Measurements from ENCODE around the gene ERCC3.

The ERCC3 gene

GRCh38 chr2:127293748-127294562 is at the start of gene ERCC3:
TSS of gene ERCC3 (minus strand) at chr2:127294144. CDS start at chr2:127294081, 63 bp downstream.
- no peak for TF ChIP-seq CTCF (IDR thresholded peaks at IDR 0.05; ENCODE audit: insufficient read depth, low read length, poor library complexity, severe bottlenecking)
- peak; percentile 85 for DNase-seq (ENCODE audit: extremely low read depth, insufficient read length)
- Histone ChIP-seq H3K36me3 (ENCODE audit: control insufficient read depth, insufficient read depth, low read length) (peaks cover 14% of the 10 kb centered on the region), H3K4me3 (replicated peaks; ENCODE audit: low read depth, low read length) (peak within 1 kb of the TSS; percentile 96), H3K27me3 (replicated peaks; ENCODE audit: control insufficient read depth, insufficient read depth, low read length) (no peaks in the 10 kb centered on the region)

GRCh38 chr2:127343277-127343676 is 49.3 kb upstream of the ERCC3 start:
- Histone ChIP-seq H3K36me3 (ENCODE audit: control insufficient read depth, insufficient read depth, low read length) (no peaks in the 10 kb centered on the region; the same call in 1 of the 2 replicates), H3K27me3 (replicated peaks; ENCODE audit: control insufficient read depth, insufficient read depth, low read length) (no peaks in the 10 kb centered on the region), H3K4me3 (replicated peaks; ENCODE audit: low read depth, low read length) (no peak overlapping the region)
- no peak for TF ChIP-seq CTCF (IDR thresholded peaks at IDR 0.05; ENCODE audit: insufficient read depth, low read length, poor library complexity, severe bottlenecking)
- DNase-seq (ENCODE audit: extremely low read depth, insufficient read length), result no peak

DNA sequence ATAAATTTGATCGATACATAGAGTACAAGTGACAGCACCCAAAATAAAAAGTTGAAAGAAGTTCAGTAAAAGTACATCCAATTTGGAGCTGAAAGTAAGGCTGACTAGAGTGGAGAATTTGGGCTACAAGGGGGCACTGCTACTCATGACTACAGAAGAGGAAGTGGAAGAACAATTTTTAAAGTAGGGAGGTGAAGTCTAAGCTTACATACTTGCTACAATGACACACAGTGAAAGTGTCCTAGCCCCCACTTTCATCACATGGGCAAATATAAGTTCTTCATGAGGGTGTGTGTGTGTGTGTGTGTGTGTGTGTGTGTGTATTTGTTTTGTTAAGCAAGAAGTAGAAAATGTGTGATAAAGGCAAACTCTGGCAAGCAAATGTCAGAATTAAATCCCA is 48.2 kb upstream of the ERCC3 start:
- peak; percentile 56 for DNase-seq (ENCODE audit: extremely low read depth, insufficient read length)
- H3K27me3 ChIP-seq (replicated peaks; ENCODE audit: control insufficient read depth, insufficient read depth, low read length), result no peaks in the 10 kb centered on the region
- H3K36me3 ChIP-seq (ENCODE audit: control insufficient read depth, insufficient read depth, low read length), result no peaks in the 10 kb centered on the region; the same call in 1 of the 2 replicates
- TF ChIP-seq CTCF (IDR thresholded peaks at IDR 0.05; ENCODE audit: insufficient read depth, low read length, poor library complexity, severe bottlenecking), result no peak
- H3K4me3 ChIP-seq (replicated peaks; ENCODE audit: low read depth, low read length), result no peak overlapping the region

DNA sequence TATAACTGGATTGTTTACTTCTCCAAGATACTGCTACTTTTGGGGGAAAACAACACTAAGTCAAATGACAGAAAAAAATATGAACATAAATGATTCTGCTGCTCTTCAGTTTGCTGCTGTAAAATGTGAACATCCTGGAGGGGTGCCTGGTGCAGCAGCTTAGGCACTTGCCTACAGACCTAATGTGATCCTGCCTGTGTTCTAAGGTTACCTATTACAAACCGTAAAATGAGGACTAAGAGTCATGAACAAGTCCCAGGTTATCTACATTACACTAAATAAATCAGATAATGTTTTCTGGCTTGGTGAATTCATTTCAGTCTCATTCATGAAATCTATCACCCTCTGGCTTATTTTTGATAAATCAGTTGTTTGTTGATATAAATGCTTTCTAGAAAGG is 38.4 kb upstream of the ERCC3 start:
- TF ChIP-seq CTCF (IDR thresholded peaks at IDR 0.05; ENCODE audit: insufficient read depth, low read length, poor library complexity, severe bottlenecking), result no peak
- Histone ChIP-seq H3K36me3 (ENCODE audit: control insufficient read depth, insufficient read depth, low read length) (no peaks in the 10 kb centered on the region), H3K4me3 (replicated peaks; ENCODE audit: low read depth, low read length) (no peak overlapping the region), H3K27me3 (replicated peaks; ENCODE audit: control insufficient read depth, insufficient read depth, low read length) (no peaks in the 10 kb centered on the region)
- no peak for DNase-seq (ENCODE audit: extremely low read depth, insufficient read length)

GRCh38 chr2:127330753-127331152 is 36.8 kb upstream of the ERCC3 start:
- Histone ChIP-seq H3K27me3 (replicated peaks; ENCODE audit: control insufficient read depth, insufficient read depth, low read length) (no peaks in the 10 kb centered on the region), H3K36me3 (ENCODE audit: control insufficient read depth, insufficient read depth, low read length) (no peaks in the 10 kb centered on the region), H3K4me3 (replicated peaks; ENCODE audit: low read depth, low read length) (no peak overlapping the region)
- no peak for DNase-seq (ENCODE audit: extremely low read depth, insufficient read length)
- TF ChIP-seq CTCF (IDR thresholded peaks at IDR 0.05; ENCODE audit: insufficient read depth, low read length, poor library complexity, severe bottlenecking), result no peak
